Measurements from ENCODE around the gene RELN.

Gene RELN

GRCh38 chr7:103609778-103610177 is 379.7 kb downstream of the RELN start:
- no peak for DNase-seq

- DNase-seq = no peak
These were observed 383.8 kb downstream of the RELN start for GRCh38 chr7:103605640-103606039.

GRCh38 chr7:103598326-103598905 is 391.0 kb downstream of the RELN start:
- no peak for DNase-seq

- no peak for DNase-seq
These were observed 391.9 kb downstream of the RELN start for GRCh38 chr7:103597606-103598005.

- DNase-seq = no peak
These were observed 395.3 kb downstream of the RELN start for GRCh38 chr7:103594186-103594585.

- no peak for DNase-seq
These were observed 395.8 kb downstream of the RELN start for GRCh38 chr7:103593691-103594090.

GRCh38 chr7:103592844-103593243 is 396.6 kb downstream of the RELN start:
- DNase-seq = no peak

GRCh38 chr7:103592187-103592586 is 397.3 kb downstream of the RELN start:
- DNase-seq = no peak

- no peak for DNase-seq
These were observed 409.4 kb downstream of the RELN start for GRCh38 chr7:103580031-103580430.

- DNase-seq = no peak
These were observed 412.4 kb downstream of the RELN start for GRCh38 chr7:103577059-103577458.

GRCh38 chr7:103576641-103577040 is 412.8 kb downstream of the RELN start:
- no peak for DNase-seq

GRCh38 chr7:103574576-103574975 is 414.9 kb downstream of the RELN start:
- DNase-seq = no peak

GRCh38 chr7:103573479-103574058 is 415.9 kb downstream of the RELN start:
- no peak for DNase-seq

GRCh38 chr7:103571586-103571985 is 417.9 kb downstream of the RELN start:
- no peak for DNase-seq

- DNase-seq = no peak
These were observed 419.7 kb downstream of the RELN start for GRCh38 chr7:103569621-103570305.

GRCh38 chr7:103564416-103564815 is 425.0 kb downstream of the RELN start:
- DNase-seq = no peak

- no peak for DNase-seq
These were observed 429.3 kb downstream of the RELN start for GRCh38 chr7:103560136-103560535.

- DNase-seq = no peak
These were observed 438.4 kb downstream of the RELN start for GRCh38 chr7:103551016-103551415.

GRCh38 chr7:103549786-103550185 is 439.7 kb downstream of the RELN start:
- DNase-seq = no peak

- DNase-seq = no peak
These were observed 441.8 kb downstream of the RELN start for GRCh38 chr7:103547451-103548284.

- no peak for DNase-seq
These were observed 447.0 kb downstream of the RELN start for GRCh38 chr7:103542470-103542869.

GRCh38 chr7:103541947-103542346 is 447.5 kb downstream of the RELN start:
- no peak for DNase-seq

- DNase-seq = no peak
These were observed 448.4 kb downstream of the RELN start for GRCh38 chr7:103541026-103541425.

GRCh38 chr7:103540338-103540737 is 449.1 kb downstream of the RELN start:
- DNase-seq = no peak
